ENCODE results near the gene LYL1.

LYL1 gene

DNA sequence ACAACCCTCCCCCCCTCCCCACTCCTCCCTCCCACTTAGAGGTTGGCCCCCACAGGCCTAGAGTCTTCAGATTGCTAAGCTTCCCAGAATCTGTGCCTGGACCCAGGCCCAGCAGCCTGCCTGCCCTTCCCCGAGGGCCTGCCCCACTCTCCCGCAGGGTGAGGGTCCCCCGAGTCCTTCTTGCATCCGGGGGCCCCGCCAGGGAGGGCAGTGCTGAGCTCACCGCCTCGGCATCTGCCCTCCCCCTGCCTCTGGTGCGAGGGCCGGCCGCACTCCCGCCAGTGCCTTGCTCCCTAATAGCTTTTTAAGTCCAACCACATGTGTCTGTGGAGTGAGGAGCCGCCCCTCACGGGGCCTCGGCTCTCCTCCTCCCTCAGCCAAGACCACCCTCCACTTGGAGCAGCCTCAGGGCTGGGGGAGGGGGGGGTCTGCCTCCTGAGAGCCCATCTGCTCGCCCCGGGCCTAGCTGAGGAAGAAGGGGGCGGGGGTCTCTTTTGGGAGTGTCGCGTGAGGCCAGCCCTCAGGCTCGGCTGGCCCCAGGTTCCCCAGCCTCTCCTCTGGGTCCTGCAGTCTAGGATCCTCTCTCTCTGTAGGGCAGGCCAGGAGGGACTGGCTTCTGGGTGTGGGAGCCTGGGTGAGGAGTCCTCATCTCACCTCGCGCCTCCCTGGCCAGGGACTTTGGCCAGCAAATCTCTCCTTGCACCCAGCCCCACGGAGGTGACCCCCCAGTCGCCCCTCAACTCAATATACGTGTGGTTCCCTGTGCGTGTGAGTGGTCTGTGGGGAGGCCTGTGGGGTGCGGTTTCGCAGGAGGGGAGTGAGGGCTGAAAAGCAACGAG, 47.2 kb downstream of the LYL1 start:
- peak overlapping the region; percentile 16 for H3K4me3 ChIP-seq (ENCODE audit: control insufficient read depth, low read depth, low read length)
- DNase-seq (ENCODE audit: low read depth) = peak; percentile 86
- TF ChIP-seq, protein P1, sequence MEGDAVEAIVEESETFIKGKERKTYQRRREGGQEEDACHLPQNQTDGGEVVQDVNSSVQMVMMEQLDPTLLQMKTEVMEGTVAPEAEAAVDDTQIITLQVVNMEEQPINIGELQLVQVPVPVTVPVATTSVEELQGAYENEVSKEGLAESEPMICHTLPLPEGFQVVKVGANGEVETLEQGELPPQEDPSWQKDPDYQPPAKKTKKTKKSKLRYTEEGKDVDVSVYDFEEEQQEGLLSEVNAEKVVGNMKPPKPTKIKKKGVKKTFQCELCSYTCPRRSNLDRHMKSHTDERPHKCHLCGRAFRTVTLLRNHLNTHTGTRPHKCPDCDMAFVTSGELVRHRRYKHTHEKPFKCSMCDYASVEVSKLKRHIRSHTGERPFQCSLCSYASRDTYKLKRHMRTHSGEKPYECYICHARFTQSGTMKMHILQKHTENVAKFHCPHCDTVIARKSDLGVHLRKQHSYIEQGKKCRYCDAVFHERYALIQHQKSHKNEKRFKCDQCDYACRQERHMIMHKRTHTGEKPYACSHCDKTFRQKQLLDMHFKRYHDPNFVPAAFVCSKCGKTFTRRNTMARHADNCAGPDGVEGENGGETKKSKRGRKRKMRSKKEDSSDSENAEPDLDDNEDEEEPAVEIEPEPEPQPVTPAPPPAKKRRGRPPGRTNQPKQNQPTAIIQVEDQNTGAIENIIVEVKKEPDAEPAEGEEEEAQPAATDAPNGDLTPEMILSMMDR (conservative IDR thresholded peaks at IDR 0.05; ENCODE audit: control insufficient read depth, insufficient read depth, low read depth, low read length) = no peak

DNA sequence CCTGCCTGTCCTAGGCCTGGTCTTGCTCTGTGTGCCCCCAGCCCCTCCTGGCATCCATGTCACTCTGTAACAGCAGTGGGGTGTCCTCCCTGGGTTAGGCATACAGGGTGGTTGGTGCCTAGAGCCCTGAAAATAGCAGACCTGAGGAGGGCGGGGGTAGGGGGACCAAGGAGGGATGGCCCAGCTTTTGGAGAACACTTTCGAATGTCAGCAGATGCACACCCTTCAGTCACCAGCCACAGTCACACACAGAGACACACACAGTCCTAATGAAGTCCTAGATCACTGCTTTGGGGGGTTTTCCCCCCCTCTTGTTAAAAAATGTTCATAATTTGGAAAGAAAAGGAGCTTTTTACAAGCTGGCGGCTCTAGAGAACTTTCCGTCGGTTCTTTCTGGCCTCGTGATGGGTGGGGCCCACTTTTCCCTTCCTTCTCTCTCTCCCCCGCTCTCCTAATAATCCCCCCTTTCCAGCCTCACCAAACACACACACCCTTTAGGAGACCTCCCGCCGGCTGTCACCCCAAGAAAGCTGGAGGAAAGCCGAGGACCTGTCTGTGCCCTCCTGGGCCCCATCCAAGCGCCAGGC, 47.9 kb downstream of the LYL1 start:
- H3K4me3 ChIP-seq (ENCODE audit: control insufficient read depth, low read depth, low read length) = no peak overlapping the region
- TF ChIP-seq, protein P1 (conservative IDR thresholded peaks at IDR 0.05; ENCODE audit: control insufficient read depth, insufficient read depth, low read depth, low read length) = no peak
- DNase-seq (ENCODE audit: low read depth) = no peak

DNA sequence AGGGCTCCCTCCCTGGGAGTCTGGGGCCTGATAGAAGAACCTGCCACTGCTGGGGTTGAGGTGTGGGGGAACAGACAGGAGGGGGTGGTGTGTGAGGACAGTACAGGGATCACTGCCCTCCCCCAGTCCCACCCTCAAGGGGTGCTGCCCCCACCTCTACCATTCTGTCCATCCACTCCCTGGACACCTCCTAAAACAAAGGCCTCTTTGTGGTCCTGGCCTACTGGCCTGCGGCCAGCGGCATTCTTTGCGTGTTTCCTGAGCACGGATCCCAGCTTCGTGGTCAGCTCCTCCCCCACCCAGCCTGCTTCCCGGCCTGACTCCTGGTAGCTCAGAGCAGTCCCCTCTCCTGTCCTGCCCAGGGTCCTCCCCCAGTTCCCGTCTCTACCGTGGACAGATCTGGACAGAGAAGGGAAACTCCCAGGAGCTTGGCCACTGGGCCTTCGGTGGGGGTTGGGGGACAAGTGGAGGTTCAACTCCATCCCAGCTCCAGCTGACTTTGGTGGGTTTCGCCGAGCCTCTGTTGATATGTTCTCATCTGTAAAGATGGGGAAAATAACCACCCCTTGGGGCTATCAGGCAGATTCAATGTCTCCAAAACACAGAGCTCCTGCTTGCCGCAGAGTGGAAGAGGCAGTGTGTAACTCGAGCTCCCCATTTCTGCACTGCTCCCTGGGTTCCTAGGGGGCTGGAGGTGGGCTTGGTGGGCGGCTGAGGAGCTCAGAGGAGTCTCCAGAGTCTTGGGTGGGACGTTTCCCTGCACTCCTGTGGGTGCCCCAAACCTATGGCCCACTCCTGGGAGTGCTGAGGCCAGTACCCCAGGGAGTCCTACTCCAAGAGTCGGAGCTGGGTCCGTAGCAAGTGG, 48.7 kb downstream of the LYL1 start:
- TF ChIP-seq, protein P1 (conservative IDR thresholded peaks at IDR 0.05; ENCODE audit: control insufficient read depth, insufficient read depth, low read depth, low read length) = no peak
- peak; percentile 84 for DNase-seq (ENCODE audit: low read depth)
- H3K4me3 ChIP-seq (ENCODE audit: control insufficient read depth, low read depth, low read length) = no peak overlapping the region

DNA sequence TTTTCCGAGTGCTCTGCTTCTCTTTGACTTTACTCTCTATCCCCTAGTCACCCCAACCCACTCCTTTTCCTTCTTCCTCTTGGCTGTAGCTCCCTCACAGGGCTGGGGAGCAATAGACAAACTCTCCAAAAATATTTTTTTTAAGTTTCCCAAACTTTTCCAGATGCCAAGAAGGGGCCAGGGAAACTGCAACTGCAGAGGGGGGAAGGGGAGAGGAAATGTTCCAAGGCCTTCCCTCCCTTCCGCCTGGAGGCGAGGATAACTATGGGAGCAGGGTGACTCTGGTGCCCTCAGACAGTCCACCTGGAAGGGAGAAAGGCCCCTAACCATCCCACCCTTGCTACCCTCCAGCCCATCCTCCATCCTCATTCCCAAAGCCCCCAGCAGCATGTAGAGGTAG, 49.4 kb downstream of the LYL1 start:
- peak; percentile 29 for DNase-seq (ENCODE audit: low read depth)
- TF ChIP-seq, protein P1 (conservative IDR thresholded peaks at IDR 0.05; ENCODE audit: control insufficient read depth, insufficient read depth, low read depth, low read length) = no peak
- H3K4me3 ChIP-seq (ENCODE audit: control insufficient read depth, low read depth, low read length) = no peak overlapping the region

DNA sequence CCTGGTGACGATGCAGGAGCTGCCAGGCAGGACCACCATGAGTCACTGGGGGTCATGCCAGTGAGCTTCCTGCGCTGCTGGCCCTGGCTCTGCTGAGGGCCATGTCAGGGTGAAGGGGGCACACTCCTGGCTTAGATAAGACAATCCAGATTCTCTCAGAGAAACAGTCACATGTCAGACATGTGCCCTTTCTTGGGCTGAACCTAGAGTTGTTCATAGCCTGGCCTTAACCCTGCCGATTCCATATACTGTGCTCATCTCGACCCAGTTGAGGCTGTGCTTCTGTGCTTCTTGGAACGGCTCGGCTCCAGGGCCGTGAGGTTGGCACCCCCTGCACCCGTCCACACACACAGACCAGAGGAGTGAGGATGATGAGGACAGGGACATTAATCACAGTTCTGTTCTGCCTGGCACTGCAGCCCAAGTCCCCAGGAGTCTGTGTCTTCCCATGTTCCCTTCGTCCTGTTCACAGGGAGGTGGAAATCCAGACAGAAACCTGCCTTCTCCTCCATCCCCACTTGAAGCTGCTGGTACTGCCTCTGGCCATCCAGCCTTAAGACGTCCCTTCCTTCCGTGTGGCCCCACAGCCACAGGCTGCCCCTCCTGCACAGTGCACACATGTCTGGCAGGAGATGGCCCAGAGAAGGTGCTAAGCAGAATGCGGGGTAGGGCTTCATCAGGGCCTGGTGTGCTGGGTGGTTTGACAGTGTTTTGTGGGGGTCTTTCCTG, 50.0 kb downstream of the LYL1 start:
- H3K4me3 ChIP-seq (ENCODE audit: control insufficient read depth, low read depth, low read length) = no peak overlapping the region
- TF ChIP-seq, protein P1 (conservative IDR thresholded peaks at IDR 0.05; ENCODE audit: control insufficient read depth, insufficient read depth, low read depth, low read length) = no peak
- DNase-seq (ENCODE audit: low read depth) = no peak

DNA sequence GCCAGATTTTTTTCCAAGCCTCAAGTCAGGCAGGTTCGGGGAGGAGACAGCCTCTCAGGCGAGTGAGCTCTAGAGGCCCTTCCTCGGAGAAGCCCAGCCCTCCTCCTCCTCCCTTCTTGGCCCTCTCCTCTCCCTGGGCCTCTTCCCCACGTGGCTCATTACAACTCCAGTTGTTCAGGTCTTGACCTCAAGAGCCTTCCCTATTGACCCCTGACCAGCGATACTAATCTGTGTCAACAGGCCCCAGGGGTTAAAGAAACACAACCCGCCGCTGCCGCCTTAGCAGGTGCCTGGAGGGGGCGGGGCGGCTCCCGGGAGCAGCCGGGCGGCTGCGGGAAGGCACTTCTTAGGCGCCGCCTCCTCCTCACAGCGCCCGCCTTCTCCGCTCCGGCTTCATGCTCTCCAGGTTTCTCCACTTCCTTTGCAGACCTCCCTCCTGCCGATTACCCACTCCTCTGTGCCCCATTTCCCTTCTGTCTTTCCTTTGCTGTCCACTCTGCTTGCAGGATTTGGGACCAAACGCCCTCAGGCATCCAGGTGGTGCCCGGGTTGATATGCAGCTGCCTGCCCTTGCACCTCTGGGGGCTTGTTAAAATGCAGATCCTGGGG, 51.0 kb downstream of the LYL1 start:
- no peak overlapping the region for H3K4me3 ChIP-seq (ENCODE audit: control insufficient read depth, low read depth, low read length)
- TF ChIP-seq, protein P1 (conservative IDR thresholded peaks at IDR 0.05; ENCODE audit: control insufficient read depth, insufficient read depth, low read depth, low read length) = no peak
- DNase-seq (ENCODE audit: low read depth) = no peak
